ENCODE data around the gene HSH2D. TPM values are rescaled to one million over a fixed set of nuclear protein-coding genes. Genes with fewer than 3 reads are reported as not detected.

The HSH2D gene
- total RNA-seq, 1 experiment from 2014 or later, result 0.23 TPM

GRCh38 chr19:16115301-16116039, 28.0 kb upstream of the HSH2D start:
- ChIA-PET POLR2A (interaction anchor here (1.0 kb wide), 2 partner anchors 19 to 21 kb away, joined by 3 to 6 read pairs; no protein-coding TSS in a partner anchor), CTCF (interaction anchor here (0.6 to 1.2 kb wide), 3 partner anchors 65 to 74 kb away, joined by 3 to 5 read pairs (median 4); partner anchors contain the start of gene FAM32A)
- TF ChIP-seq, protein P1, sequence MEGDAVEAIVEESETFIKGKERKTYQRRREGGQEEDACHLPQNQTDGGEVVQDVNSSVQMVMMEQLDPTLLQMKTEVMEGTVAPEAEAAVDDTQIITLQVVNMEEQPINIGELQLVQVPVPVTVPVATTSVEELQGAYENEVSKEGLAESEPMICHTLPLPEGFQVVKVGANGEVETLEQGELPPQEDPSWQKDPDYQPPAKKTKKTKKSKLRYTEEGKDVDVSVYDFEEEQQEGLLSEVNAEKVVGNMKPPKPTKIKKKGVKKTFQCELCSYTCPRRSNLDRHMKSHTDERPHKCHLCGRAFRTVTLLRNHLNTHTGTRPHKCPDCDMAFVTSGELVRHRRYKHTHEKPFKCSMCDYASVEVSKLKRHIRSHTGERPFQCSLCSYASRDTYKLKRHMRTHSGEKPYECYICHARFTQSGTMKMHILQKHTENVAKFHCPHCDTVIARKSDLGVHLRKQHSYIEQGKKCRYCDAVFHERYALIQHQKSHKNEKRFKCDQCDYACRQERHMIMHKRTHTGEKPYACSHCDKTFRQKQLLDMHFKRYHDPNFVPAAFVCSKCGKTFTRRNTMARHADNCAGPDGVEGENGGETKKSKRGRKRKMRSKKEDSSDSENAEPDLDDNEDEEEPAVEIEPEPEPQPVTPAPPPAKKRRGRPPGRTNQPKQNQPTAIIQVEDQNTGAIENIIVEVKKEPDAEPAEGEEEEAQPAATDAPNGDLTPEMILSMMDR (IDR thresholded peaks at IDR 0.05; ENCODE audit: insufficient read depth in 1 of 2, low read depth in 1 of 2, low read length in 1 of 2, severe bottlenecking in 1 of 2, unreplicated experiment in 1 of 2), result no peak
- intact Hi-C loops (cut with micrococcal nuclease; ENCODE audit: unreplicated experiment), result no loop called here
- peak overlapping the region; percentile 42 for H3K27ac Mint-ChIP-seq (ENCODE audit: unreplicated experiment)
- peaks cover 75% of the 10 kb centered on the region for H3K36me3 Mint-ChIP-seq (ENCODE audit: insufficient read depth, unreplicated experiment)
- DNase-seq, result no peak
- H3K4me3 Mint-ChIP-seq (ENCODE audit: unreplicated experiment), result peak overlapping the region; percentile 19
- H3K9me3 Mint-ChIP-seq (ENCODE audit: unreplicated experiment), result no peaks in the 10 kb centered on the region
- peaks cover 12% of the 10 kb centered on the region for H3K4me1 Mint-ChIP-seq (ENCODE audit: low read depth, unreplicated experiment)
- H3K27me3 ChIP-seq (replicated peaks; ENCODE audit: control insufficient read depth, insufficient read depth, low read length), result no peaks in the 10 kb centered on the region
- BruUV-seq (replicated peaks), result no TSS peak
- no peak overlapping the region for H3K4me3 ChIP-seq (ENCODE audit: low read depth, low read length)
- no peaks in the 10 kb centered on the region for H3K27me3 Mint-ChIP-seq (ENCODE audit: insufficient read depth, unreplicated experiment)
- H3K36me3 ChIP-seq (ENCODE audit: control insufficient read depth, insufficient read depth, low read length), result peaks cover 3% of the 10 kb centered on the region
- no peaks in the 10 kb centered on the region for H3K9me3 ChIP-seq
- H3K4me1 ChIP-seq, result peaks cover 25% of the 10 kb centered on the region

- TF ChIP-seq, protein P1 (IDR thresholded peaks at IDR 0.05; ENCODE audit: insufficient read depth in 1 of 2, low read depth in 1 of 2, low read length in 1 of 2, severe bottlenecking in 1 of 2, unreplicated experiment in 1 of 2), result no peak
- peaks cover 78% of the 10 kb centered on the region for H3K36me3 Mint-ChIP-seq (ENCODE audit: insufficient read depth, unreplicated experiment)
Measured at GRCh38 chr19:16116067-16116466, 27.4 kb upstream of the HSH2D start.

DNA sequence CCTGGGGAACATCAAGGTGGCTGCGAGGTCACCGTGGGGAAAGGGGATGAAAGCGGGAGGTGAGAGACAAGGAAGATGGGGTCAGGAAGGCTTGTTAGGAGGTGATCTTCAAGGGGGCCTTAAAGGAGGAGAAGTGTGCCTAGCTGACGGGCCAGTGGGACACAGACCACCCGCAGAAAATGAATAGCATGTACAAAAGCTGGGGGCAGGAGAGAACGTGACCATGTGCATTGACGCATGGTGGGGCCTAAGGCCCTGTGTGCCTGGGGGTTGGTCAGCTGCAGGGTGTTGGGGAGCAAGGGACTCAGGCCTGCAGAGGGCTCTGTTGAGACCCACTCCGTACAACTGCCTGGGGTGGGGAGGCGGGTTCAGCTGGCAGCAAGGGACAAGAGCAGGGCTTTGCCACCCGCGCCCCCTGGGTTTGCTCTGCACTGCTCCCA, 25.9 kb upstream of the HSH2D start:
- Histone ChIP-seq H3K36me3 (ENCODE audit: control insufficient read depth, insufficient read depth, low read length) (peaks cover 3% of the 10 kb centered on the region), H3K4me1 (peaks cover 22% of the 10 kb centered on the region), H3K4me3 (ENCODE audit: low read depth, low read length) (no peak overlapping the region), H3K27me3 (replicated peaks; ENCODE audit: control insufficient read depth, insufficient read depth, low read length) (no peaks in the 10 kb centered on the region), H3K9me3 (no peaks in the 10 kb centered on the region)
- TF ChIP-seq, protein P1 (IDR thresholded peaks at IDR 0.05; ENCODE audit: insufficient read depth in 1 of 2, low read depth in 1 of 2, low read length in 1 of 2, severe bottlenecking in 1 of 2, unreplicated experiment in 1 of 2), result no peak
- Mint-ChIP-seq H3K27ac (ENCODE audit: unreplicated experiment) (no peak overlapping the region), H3K4me1 (ENCODE audit: low read depth, unreplicated experiment) (peaks cover 12% of the 10 kb centered on the region), H3K27me3 (ENCODE audit: insufficient read depth, unreplicated experiment) (no peaks in the 10 kb centered on the region), H3K4me3 (ENCODE audit: unreplicated experiment) (no peak overlapping the region), H3K36me3 (ENCODE audit: insufficient read depth, unreplicated experiment) (peaks cover 80% of the 10 kb centered on the region), H3K9me3 (ENCODE audit: unreplicated experiment) (no peaks in the 10 kb centered on the region)
- intact Hi-C loops (cut with micrococcal nuclease; ENCODE audit: unreplicated experiment), result no loop called here
- no peak for DNase-seq
- CTCF ChIA-PET, result no interaction called here
- BruUV-seq (replicated peaks), result no TSS peak
- POLR2A ChIA-PET, result no interaction called here

More at GRCh38 chr19:16116067-16116466, 27.4 kb upstream of the HSH2D start:
- Mint-ChIP-seq H3K27me3 (ENCODE audit: insufficient read depth, unreplicated experiment) (no peaks in the 10 kb centered on the region), H3K4me1 (ENCODE audit: low read depth, unreplicated experiment) (peaks cover 12% of the 10 kb centered on the region), H3K9me3 (ENCODE audit: unreplicated experiment) (no peaks in the 10 kb centered on the region), H3K4me3 (ENCODE audit: unreplicated experiment) (peak overlapping the region; percentile 19), H3K27ac (ENCODE audit: unreplicated experiment) (peak overlapping the region; percentile 42)
- ChIA-PET CTCF (interaction anchor here (0.6 to 1.2 kb wide), 3 partner anchors 64 to 75 kb away, joined by 3 to 5 read pairs (median 4); partner anchors contain the start of gene FAM32A), POLR2A (interaction anchor here (1.0 kb wide), 2 partner anchors 20 to 22 kb away, joined by 3 to 6 read pairs; no protein-coding TSS in a partner anchor)
- Histone ChIP-seq H3K4me3 (ENCODE audit: low read depth, low read length) (no peak overlapping the region), H3K9me3 (no peaks in the 10 kb centered on the region), H3K4me1 (peaks cover 25% of the 10 kb centered on the region), H3K27me3 (replicated peaks; ENCODE audit: control insufficient read depth, insufficient read depth, low read length) (no peaks in the 10 kb centered on the region), H3K36me3 (ENCODE audit: control insufficient read depth, insufficient read depth, low read length) (peaks cover 3% of the 10 kb centered on the region)
- peak; percentile 55 to 66 for DNase-seq
- intact Hi-C loops (cut with micrococcal nuclease; ENCODE audit: unreplicated experiment), result no loop called here
- no TSS peak for BruUV-seq (replicated peaks)

Data from Caco-2 (cell line).